ENCODE data around the gene PROKR1. TPM values are rescaled to one million over a fixed set of nuclear protein-coding genes. Genes with fewer than 3 reads are reported as not detected.
"Not testable (repeated sequence)": the region's sequence is repeated elsewhere in the genome, so short reads cannot be mapped to it uniquely, and the experiment has no call there.

Gene PROKR1
- total RNA-seq (1 to 10 TPM; 2.2 to 5.8 TPM), polyA plus RNA-seq (ENCODE audit: insufficient read length in 2 of 2) (1 to 10 TPM; 4.8 to 5.0 TPM)
- long read RNA-seq, donor 1, full-length matches to known transcripts = 2 of 2 reads
- long read RNA-seq, donor 1, partial matches to known transcripts = 0 of 2 reads
- long read RNA-seq, donor 1, other reads (novel, unspliced or antisense) = 0 of 2 reads
- long read RNA-seq, donor 2 = 0 reads
- long read RNA-seq, donor 3 = 0 reads
- long read RNA-seq, donor 4 = 0 reads

- Histone ChIP-seq H3K4me3 (ENCODE audit: low read depth, low read length) (peak within 1 kb of the TSS; percentile 44), H3K9me3 (ENCODE audit: control insufficient read depth, insufficient read depth, low read length) (no peaks in the 10 kb centered on the region), H3K27me3 (ENCODE audit: control insufficient read depth, insufficient read depth, low read length) (peaks cover 26% of the 10 kb centered on the region), H3K27ac (ENCODE audit: low read depth, low read length) (no peak within 1 kb of the TSS), H3K4me1 (ENCODE audit: control insufficient read depth, insufficient read depth, low read length) (peaks cover 14% of the 10 kb centered on the region), H3K36me3 (ENCODE audit: control insufficient read depth, insufficient read depth, low read length) (no peaks in the 10 kb centered on the region)
- peak in 4 of 6 donors; percentile 17 to 68 (median 36) for DNase-seq (ENCODE audit: low read depth in 4 of 6, low spot score in 6 of 6)
- WGBS (ENCODE audit: insufficient coverage) = under 1% methylated on average over 86 of the region's 86 CpGs
Observed at GRCh38 chr2:68643011-68643873, at the start of gene PROKR1. Gene PROKR1, plus strand, starts transcription at chr2:68643579. Its CDS starts 2,243 bp downstream, at chr2:68645822.

- H3K4me1 ChIP-seq (ENCODE audit: control insufficient read depth, insufficient read depth, low read length) = no peaks in the 10 kb centered on the region
- H3K36me3 ChIP-seq (ENCODE audit: control insufficient read depth, insufficient read depth, low read length) = no peaks in the 10 kb centered on the region
- H3K27me3 ChIP-seq (ENCODE audit: control insufficient read depth, insufficient read depth, low read length) = no peaks in the 10 kb centered on the region
- H3K4me3 ChIP-seq (ENCODE audit: low read depth, low read length) = no peak overlapping the region
- WGBS (ENCODE audit: insufficient coverage) = no CpG with 5 or more reads among the region's 1 CpG
- no peak overlapping the region for H3K27ac ChIP-seq (ENCODE audit: low read depth, low read length)
- no peak for DNase-seq (ENCODE audit: low read depth in 4 of 6, low spot score in 6 of 6)
- H3K9me3 ChIP-seq (ENCODE audit: control insufficient read depth, insufficient read depth, low read length) = no peaks in the 10 kb centered on the region
Observed at GRCh38 chr2:68594041-68594440, 49.3 kb upstream of the PROKR1 start.

GRCh38 chr2:68594674-68595492, 48.5 kb upstream of the PROKR1 start:
- no peaks in the 10 kb centered on the region for H3K27me3 ChIP-seq (ENCODE audit: control insufficient read depth, insufficient read depth, low read length)
- H3K27ac ChIP-seq (ENCODE audit: low read depth, low read length) = no peak overlapping the region
- no peak overlapping the region for H3K4me3 ChIP-seq (ENCODE audit: low read depth, low read length)
- H3K36me3 ChIP-seq (ENCODE audit: control insufficient read depth, insufficient read depth, low read length) = no peaks in the 10 kb centered on the region
- no peaks in the 10 kb centered on the region for H3K4me1 ChIP-seq (ENCODE audit: control insufficient read depth, insufficient read depth, low read length)
- no CpG with 5 or more reads among the region's 5 CpGs for WGBS (ENCODE audit: insufficient coverage)
- no peaks in the 10 kb centered on the region for H3K9me3 ChIP-seq (ENCODE audit: control insufficient read depth, insufficient read depth, low read length)
- peak in 2 of 6 donors; percentile 4 to 27 for DNase-seq (ENCODE audit: low read depth in 4 of 6, low spot score in 6 of 6)

- H3K4me3 ChIP-seq (ENCODE audit: low read depth, low read length); H3K4me1 ChIP-seq (ENCODE audit: control insufficient read depth, insufficient read depth, low read length); H3K36me3 ChIP-seq (ENCODE audit: control insufficient read depth, insufficient read depth, low read length); DNase-seq (ENCODE audit: low read depth in 4 of 6, low spot score in 6 of 6); H3K9me3 ChIP-seq (ENCODE audit: control insufficient read depth, insufficient read depth, low read length); H3K27me3 ChIP-seq (ENCODE audit: control insufficient read depth, insufficient read depth, low read length); H3K27ac ChIP-seq (ENCODE audit: low read depth, low read length): not testable (repeated sequence)
- no CpG with 5 or more reads among the region's 2 CpGs for WGBS (ENCODE audit: insufficient coverage)
Observed at GRCh38 chr2:68595493-68595785, 47.9 kb upstream of the PROKR1 start.

GRCh38 chr2:68600495-68600894, 42.9 kb upstream of the PROKR1 start:
- not testable (repeated sequence) for H3K4me3 ChIP-seq (ENCODE audit: low read depth, low read length); H3K27me3 ChIP-seq (ENCODE audit: control insufficient read depth, insufficient read depth, low read length); H3K27ac ChIP-seq (ENCODE audit: low read depth, low read length); DNase-seq (ENCODE audit: low read depth in 4 of 6, low spot score in 6 of 6); H3K4me1 ChIP-seq (ENCODE audit: control insufficient read depth, insufficient read depth, low read length); H3K36me3 ChIP-seq (ENCODE audit: control insufficient read depth, insufficient read depth, low read length); H3K9me3 ChIP-seq (ENCODE audit: control insufficient read depth, insufficient read depth, low read length)
- 92% methylated on average over 2 of the region's 3 CpGs for WGBS (ENCODE audit: insufficient coverage)

GRCh38 chr2:68603059-68603458, 40.3 kb upstream of the PROKR1 start:
- Histone ChIP-seq H3K27me3 (ENCODE audit: control insufficient read depth, insufficient read depth, low read length) (no peaks in the 10 kb centered on the region), H3K4me3 (ENCODE audit: low read depth, low read length) (no peak overlapping the region), H3K36me3 (ENCODE audit: control insufficient read depth, insufficient read depth, low read length) (no peaks in the 10 kb centered on the region), H3K27ac (ENCODE audit: low read depth, low read length) (no peak overlapping the region), H3K9me3 (ENCODE audit: control insufficient read depth, insufficient read depth, low read length) (peaks cover 6% of the 10 kb centered on the region), H3K4me1 (ENCODE audit: control insufficient read depth, insufficient read depth, low read length) (no peaks in the 10 kb centered on the region)
- no peak for DNase-seq (ENCODE audit: low read depth in 4 of 6, low spot score in 6 of 6)
- no CpG with 5 or more reads among the region's 1 CpG for WGBS (ENCODE audit: insufficient coverage)

GRCh38 chr2:68604077-68604476, 39.3 kb upstream of the PROKR1 start:
- no peak for DNase-seq (ENCODE audit: low read depth in 4 of 6, low spot score in 6 of 6)
- Histone ChIP-seq H3K27me3 (ENCODE audit: control insufficient read depth, insufficient read depth, low read length) (no peaks in the 10 kb centered on the region), H3K4me3 (ENCODE audit: low read depth, low read length) (no peak overlapping the region), H3K9me3 (ENCODE audit: control insufficient read depth, insufficient read depth, low read length) (peaks cover 6% of the 10 kb centered on the region), H3K4me1 (ENCODE audit: control insufficient read depth, insufficient read depth, low read length) (no peaks in the 10 kb centered on the region), H3K27ac (ENCODE audit: low read depth, low read length) (no peak overlapping the region), H3K36me3 (ENCODE audit: control insufficient read depth, insufficient read depth, low read length) (no peaks in the 10 kb centered on the region)
- no CpG with 5 or more reads among the region's 3 CpGs for WGBS (ENCODE audit: insufficient coverage)

- WGBS (ENCODE audit: insufficient coverage) = no CpG with 5 or more reads among the region's 1 CpG
- H3K9me3 ChIP-seq (ENCODE audit: control insufficient read depth, insufficient read depth, low read length) = peaks cover 10% of the 10 kb centered on the region
- DNase-seq (ENCODE audit: low read depth in 4 of 6, low spot score in 6 of 6) = no peak
- H3K36me3 ChIP-seq (ENCODE audit: control insufficient read depth, insufficient read depth, low read length) = no peaks in the 10 kb centered on the region
- H3K4me3 ChIP-seq (ENCODE audit: low read depth, low read length) = no peak overlapping the region
- no peaks in the 10 kb centered on the region for H3K4me1 ChIP-seq (ENCODE audit: control insufficient read depth, insufficient read depth, low read length)
- H3K27me3 ChIP-seq (ENCODE audit: control insufficient read depth, insufficient read depth, low read length) = no peaks in the 10 kb centered on the region
- H3K27ac ChIP-seq (ENCODE audit: low read depth, low read length) = no peak overlapping the region
Observed at GRCh38 chr2:68605939-68606338, 37.4 kb upstream of the PROKR1 start.

- H3K36me3 ChIP-seq (ENCODE audit: control insufficient read depth, insufficient read depth, low read length) = no peaks in the 10 kb centered on the region
- H3K27me3 ChIP-seq (ENCODE audit: control insufficient read depth, insufficient read depth, low read length) = no peaks in the 10 kb centered on the region
- H3K9me3 ChIP-seq (ENCODE audit: control insufficient read depth, insufficient read depth, low read length) = peaks cover 10% of the 10 kb centered on the region
- no peaks in the 10 kb centered on the region for H3K4me1 ChIP-seq (ENCODE audit: control insufficient read depth, insufficient read depth, low read length)
- WGBS (ENCODE audit: insufficient coverage) = 78% methylated on average over 1 of the region's 4 CpGs
- no peak for DNase-seq (ENCODE audit: low read depth in 4 of 6, low spot score in 6 of 6)
- H3K27ac ChIP-seq (ENCODE audit: low read depth, low read length) = no peak overlapping the region
- H3K4me3 ChIP-seq (ENCODE audit: low read depth, low read length) = no peak overlapping the region
Observed at GRCh38 chr2:68606759-68607158, 36.6 kb upstream of the PROKR1 start.

Measured in spinal cord (tissue), 10 donors.